Activated T-cell treated with anti-CD3 and anti-CD28 coated beads, Interleukin-2, amount 50 U/mL, for 48 hours (primary cell): ENCODE data around the gene SH3BGRL3.
"Not testable (repeated sequence)": the region's sequence is repeated elsewhere in the genome, so short reads cannot be mapped to it uniquely, and the experiment has no call there.

Experiments
- DNase-seq, 2 experiments: peaks; one replicate each; pipeline ENCODE4 v3.0.0-alpha.2; 2020

Gene SH3BGRL3

GRCh38 chr1:26291939-26292338 is 12.1 kb downstream of the SH3BGRL3 start:
- no peak for DNase-seq

GRCh38 chr1:26292735-26293134 is 12.8 kb downstream of the SH3BGRL3 start:
- not testable (repeated sequence) for DNase-seq

GRCh38 chr1:26293911-26294463 is 14.1 kb downstream of the SH3BGRL3 start:
- DNase-seq: no peak

GRCh38 chr1:26295194-26296138 is 15.6 kb downstream of the SH3BGRL3 start:
- DNase-seq: no peak

- DNase-seq: no peak
Observed at GRCh38 chr1:26296340-26297056, 16.6 kb downstream of the SH3BGRL3 start.

GRCh38 chr1:26297057-26297790 is 17.3 kb downstream of the SH3BGRL3 start:
- DNase-seq: no peak

- no peak for DNase-seq
Observed at GRCh38 chr1:26297791-26298124, 17.9 kb downstream of the SH3BGRL3 start.

- DNase-seq: no peak
Observed at GRCh38 chr1:26300578-26301275, 20.8 kb downstream of the SH3BGRL3 start.

GRCh38 chr1:26302733-26303405 is 23.0 kb downstream of the SH3BGRL3 start:
- no peak for DNase-seq

- DNase-seq: peak; percentile 28 to 29
Observed at GRCh38 chr1:26305667-26306289, 25.9 kb downstream of the SH3BGRL3 start.

GRCh38 chr1:26306290-26307229 is 26.7 kb downstream of the SH3BGRL3 start, which contains the start of gene UBXN11:
TSS of gene UBXN11 (minus strand) at chr1:26306636. CDS start at chr1:26302883, 3,753 bp downstream.
- DNase-seq: peak; percentile 92 to 93

GRCh38 chr1:26307363-26307781 is 27.5 kb downstream of the SH3BGRL3 start:
- DNase-seq: no peak

GRCh38 chr1:26307966-26308899 is 28.3 kb downstream of the SH3BGRL3 start:
- DNase-seq: peak; percentile 57 to 61

GRCh38 chr1:26314501-26314900 is 34.6 kb downstream of the SH3BGRL3 start:
- DNase-seq: no peak

- no peak for DNase-seq
Observed at GRCh38 chr1:26315874-26316850, 36.3 kb downstream of the SH3BGRL3 start.

GRCh38 chr1:26317146-26317545 is 37.3 kb downstream of the SH3BGRL3 start:
- DNase-seq: no peak

- peak; percentile 78 to 79 for DNase-seq
Observed at GRCh38 chr1:26317612-26318337, 37.9 kb downstream of the SH3BGRL3 start, which contains the start of gene CD52. TSS of gene CD52 (plus strand) at chr1:26317958. CDS start at chr1:26318018, 60 bp downstream.
